ENCODE data around the gene TMSB15B.
"Not testable (repeated sequence)": the region's sequence is repeated elsewhere in the genome, so short reads cannot be mapped to it uniquely, and the experiment has no call there.

TMSB15B gene

DNA sequence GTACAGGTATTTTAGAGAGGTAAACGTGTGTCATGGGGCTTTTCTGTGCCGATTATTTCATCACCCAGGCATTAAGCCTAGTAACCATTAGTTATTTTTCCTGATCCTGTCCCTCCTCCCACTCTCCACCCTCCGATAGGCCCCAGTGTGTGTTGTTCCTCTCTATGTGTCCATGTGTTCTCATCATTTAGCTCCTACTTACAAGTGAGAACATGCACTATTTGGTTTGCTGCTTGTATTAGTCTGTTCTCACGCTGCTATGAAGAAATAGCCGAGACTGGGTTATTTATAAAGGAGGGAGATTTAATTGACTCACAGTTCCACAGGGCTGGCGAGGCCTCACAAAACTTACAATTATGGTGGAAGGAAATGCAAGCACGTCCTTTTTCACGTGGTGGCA is 53.1 kb downstream of the TMSB15B start:
- POLR2A ChIA-PET; DNase-seq; H3K27me3 ChIP-seq (replicated peaks in 2 of 5; ENCODE audit: control insufficient read depth in 4 of 5, insufficient read depth in 5 of 5, low read length in 4 of 5); H3K27ac ChIP-seq (ENCODE audit: insufficient read depth in 1 of 2, low read depth in 1 of 2, low read length in 2 of 2, poor library complexity in 1 of 2, severe bottlenecking in 2 of 2); H3K9me3 ChIP-seq (ENCODE audit: control extremely low read depth in 1 of 5, control insufficient read depth in 4 of 5, insufficient read depth in 2 of 5, low read depth in 1 of 5, low read length in 4 of 5); H3K36me3 ChIP-seq (ENCODE audit: control insufficient read depth in 4 of 4, insufficient read depth in 4 of 4, low read length in 3 of 4); H3K4me3 ChIP-seq (ENCODE audit: control insufficient read depth in 1 of 7, extremely low read depth in 1 of 7, insufficient read depth in 4 of 7, low read depth in 2 of 7, low read length in 6 of 7); CTCF ChIA-PET; H3K4me1 ChIP-seq (ENCODE audit: control extremely low read depth in 1 of 4, control insufficient read depth in 4 of 4, insufficient read depth in 4 of 4, low read length in 3 of 4): not testable (repeated sequence)
- 65% methylated on average over 6 of the region's 8 CpGs for WGBS (ENCODE audit: insufficient coverage)
